OCI-LY3 (cell line): ENCODE measurements around the gene ZSCAN16.

Source experiments
- H2AFZ ChIP-seq: fragments of 200-600, 300-600 bp; shearing (Covaris generic); 2 replicates; pipeline ENCODE4 v1.6.0; 2014; ENCODE audit warnings: antibody characterized with exemption, low read depth, low read length
- H3K27ac ChIP-seq: fragments of 200-600, 300-600 bp; sonication (generic); 2 replicates; pipeline ENCODE4 v1.5.1; 2014; ENCODE audit warnings: mild to moderate bottlenecking, low read length, moderate library complexity, mixed read lengths
- H3K27me3 ChIP-seq: fragments of 200-600, 300-600 bp; sonication (generic); 2 replicates; pipeline ENCODE4 v1.6.1; 2014; ENCODE audit warnings: low read depth, low read length, mixed read lengths
- H3K36me3 ChIP-seq: fragments of 200-600, 300-600 bp; sonication (generic); replicated peaks from 2 replicates; pipeline ENCODE3; 2014; ENCODE audit warnings: low read depth, low read length, mixed read lengths
- H3K4me1 ChIP-seq: fragments of 300-600, 200-600 bp; sonication (generic); 2 replicates; pipeline ENCODE4 v1.6.1; 2014; ENCODE audit warnings: low read length, mixed read lengths
- H3K4me2 ChIP-seq: fragments of 200-600, 300-600 bp; sonication (generic); 2 replicates; pipeline ENCODE4 v1.6.1; 2014; ENCODE audit warnings: low read length, mixed read lengths
- H3K4me3 ChIP-seq: fragments of 300-600, 200-600 bp; sonication (generic); 2 replicates; pipeline ENCODE4 v1.5.1; 2014; ENCODE audit warnings: antibody characterized with exemption, mild to moderate bottlenecking, low read length, moderate library complexity
- H3K79me2 ChIP-seq: fragments of 300-600, 200-600 bp; shearing (Covaris generic); 2 replicates; pipeline ENCODE4 v1.6.1; 2014; ENCODE audit warnings: mild to moderate bottlenecking, low read length, mixed read lengths
- H3K9ac ChIP-seq: fragments of 300-600, 200-600 bp; shearing (Covaris generic); 2 replicates; pipeline ENCODE4 v1.6.0; 2014; ENCODE audit warnings: mild to moderate bottlenecking, low read length, moderate library complexity
- H3K9me3 ChIP-seq: fragments of 200-600, 300-600 bp; shearing (Covaris generic); 2 replicates; pipeline ENCODE4 v1.6.1; 2014; ENCODE audit warnings: low read length, mixed read lengths; ENCODE audit not compliant: insufficient read depth
- H4K20me1 ChIP-seq: fragments of 200-600, 300-600 bp; sonication (generic); 2 replicates; pipeline ENCODE4 v1.6.1; 2016; ENCODE audit warnings: low read length, mixed read lengths; ENCODE audit not compliant: insufficient read depth
- CTCF ChIP-seq: fragments of 200-600, 300-600 bp; sonication (generic); IDR thresholded peaks from 2 replicates; pipeline ENCODE4 v1.5.1; 2014; ENCODE audit warnings: antibody characterized with exemption, low read length, low read depth
- EZH2phosphoT487 ChIP-seq: fragments of 200-600 bp; shearing (Covaris generic); IDR thresholded peaks from 2 replicates; pipeline ENCODE4 v1.6.1; 2018; ENCODE audit warnings: antibody characterized with exemption, mixed run types, low read depth

Gene ZSCAN16

DNA sequence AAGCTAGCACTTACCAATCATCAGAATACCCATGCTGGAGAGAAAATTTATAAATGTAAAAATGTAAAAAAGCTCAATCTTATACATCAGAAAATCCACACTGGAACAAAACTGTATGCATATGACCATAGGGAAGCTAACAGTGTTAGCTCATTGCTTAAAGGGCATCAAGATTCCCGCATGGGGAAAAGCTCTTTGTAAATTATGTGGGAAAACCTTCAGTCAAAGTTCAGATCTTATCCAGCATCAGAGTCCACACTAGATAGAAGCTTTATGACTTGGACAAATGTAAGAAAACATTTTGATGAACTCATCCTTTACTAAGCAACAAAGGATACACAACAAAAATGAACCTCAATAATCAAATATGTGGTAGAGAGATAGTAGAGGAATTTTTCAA is 52.0 kb downstream of the ZSCAN16 start:
- Histone ChIP-seq H3K9me3 (no peaks in the 10 kb centered on the region), H3K36me3 (no peaks in the 10 kb centered on the region), H3K4me2 (no peak overlapping the region), H3K9ac (no peak overlapping the region), H3K27me3 (no peaks in the 10 kb centered on the region), H4K20me1 (no peaks in the 10 kb centered on the region), H3K27ac (no peak overlapping the region), H3K79me2 (no peaks in the 10 kb centered on the region), H2AFZ (no peak overlapping the region), H3K4me3 (no peak overlapping the region), H3K4me1 (0 out of 2 replicates have a peak, but pooled peaks cover 3% of the 10 kb centered on the region)
- TF ChIP-seq CTCF = no peak
- no peak for TF ChIP-seq EZH2phosphoT487
